Measurements from ENCODE around the gene PIEZO2. TPM values are rescaled to one million over a fixed set of nuclear protein-coding genes. Genes with fewer than 3 reads are reported as not detected.

PIEZO2 gene
- total RNA-seq, 120 experiments from 2014 or later = 3.3 to 115 (median 29.1) TPM

Small RNA genes lying within 50 kb of the gene (microRNA-seq; reads per million reads assigned to microRNA genes)
- gene MIR6788 = 0 to 6.8 (median 0.97) reads per million in 43 experiments

All from dorsolateral prefrontal cortex (tissue), 118 donors.